GM21723 (cell line): Measurements from ENCODE around the gene TFAP2E.

Experiments
- ATAC-seq: cut with Tn5 transposase; IDR thresholded peaks from one replicate; pipeline ENCODE4 v1.9.1; 2021; ENCODE audit warnings: mild to moderate bottlenecking, moderate library complexity; ENCODE audit not compliant: unreplicated experiment

Gene TFAP2E

DNA sequence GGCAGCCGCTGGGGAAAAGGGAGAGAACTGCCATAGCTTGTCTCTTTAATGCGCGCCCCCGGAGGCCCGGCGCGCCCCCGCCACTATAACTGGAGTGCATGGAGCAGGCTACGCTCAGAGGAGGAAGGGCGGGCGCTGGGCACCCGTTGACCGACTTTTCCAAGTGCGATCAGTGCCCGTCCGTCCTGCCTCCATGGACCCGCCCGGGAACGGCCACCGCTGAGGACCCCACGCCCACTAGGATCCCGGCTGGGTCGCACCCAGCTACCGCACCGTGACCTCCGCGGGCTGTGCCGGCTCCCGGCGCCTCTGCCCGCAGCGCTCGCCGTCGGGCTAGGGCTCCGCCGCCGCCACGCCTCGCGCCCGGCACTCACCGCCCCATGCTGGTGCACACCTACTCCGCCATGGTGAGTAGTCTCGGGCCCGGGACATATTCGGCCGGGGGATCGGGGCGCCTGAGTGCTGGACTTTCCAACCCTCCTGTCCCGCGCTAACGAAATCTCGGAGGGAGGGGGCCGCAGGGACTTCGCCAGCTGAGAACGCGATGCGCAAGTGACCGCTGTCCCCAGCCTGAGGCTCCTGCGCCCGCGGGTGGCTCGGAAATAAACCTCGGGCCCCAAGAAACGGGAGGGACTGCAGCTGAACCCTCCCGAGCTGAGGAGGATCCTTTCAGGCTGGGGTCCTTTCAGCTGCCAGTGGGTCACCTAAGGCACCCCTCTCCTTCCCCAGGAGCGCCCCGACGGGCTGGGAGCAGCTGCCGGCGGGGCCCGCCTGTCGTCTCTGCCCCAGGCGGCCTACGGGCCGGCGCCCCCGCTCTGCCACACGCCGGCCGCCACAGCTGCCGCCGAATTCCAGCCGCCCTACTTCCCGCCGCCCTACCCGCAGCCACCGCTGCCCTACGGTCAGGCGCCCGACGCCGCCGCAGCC lies at the start of gene TFAP2E:
TSS of gene TFAP2E (plus strand) at position 117 of the 927 bp plus-strand sequence. CDS start at position 381, 264 bp downstream.
- ATAC-seq = no peak

DNA sequence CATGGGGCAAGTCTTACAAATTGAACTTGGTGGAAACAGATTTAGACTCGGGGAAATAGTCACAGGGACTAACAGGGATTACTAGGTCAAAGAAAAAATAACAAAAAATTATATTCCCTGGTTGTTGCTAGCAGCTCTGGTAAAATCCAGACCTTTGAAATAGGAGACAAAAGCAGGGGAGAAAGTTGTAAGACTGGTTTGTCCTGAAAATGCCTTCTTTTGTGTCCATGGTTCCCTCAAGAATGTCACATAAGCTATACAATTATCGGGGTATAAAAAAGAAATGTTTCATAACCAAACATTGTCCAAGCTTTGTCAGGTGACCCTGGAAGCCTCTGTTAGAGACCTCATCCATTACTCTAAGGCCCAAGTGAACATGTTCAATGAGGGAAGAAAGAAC lies 49.0 kb upstream of the TFAP2E start:
- ATAC-seq = no peak

GRCh38 chr1:35530168-35530567 lies 42.9 kb upstream of the TFAP2E start:
- no peak for ATAC-seq

DNA sequence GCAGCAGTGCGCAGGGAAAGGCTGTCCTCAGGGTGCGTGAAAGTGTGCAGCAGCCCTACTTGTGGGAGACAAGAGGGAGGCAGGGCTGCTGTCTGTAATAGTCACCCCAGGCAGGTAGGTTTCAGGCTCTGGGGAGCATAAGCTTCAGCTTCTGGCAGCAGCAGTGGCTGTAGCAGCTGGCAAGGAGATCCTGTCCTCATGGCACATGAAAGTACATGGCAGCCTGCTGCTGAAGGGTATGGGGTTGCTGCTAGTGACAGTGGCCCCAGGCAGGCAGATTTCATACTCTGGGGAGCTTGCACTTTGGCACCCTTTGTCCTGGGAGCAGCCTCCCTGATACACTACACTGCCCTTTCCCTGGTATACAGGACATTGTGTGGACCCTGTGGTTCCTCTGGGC lies 42.2 kb upstream of the TFAP2E start:
- no peak for ATAC-seq

- ATAC-seq = no peak
Measured at GRCh38 chr1:35531368-35531767, 41.7 kb upstream of the TFAP2E start.

DNA sequence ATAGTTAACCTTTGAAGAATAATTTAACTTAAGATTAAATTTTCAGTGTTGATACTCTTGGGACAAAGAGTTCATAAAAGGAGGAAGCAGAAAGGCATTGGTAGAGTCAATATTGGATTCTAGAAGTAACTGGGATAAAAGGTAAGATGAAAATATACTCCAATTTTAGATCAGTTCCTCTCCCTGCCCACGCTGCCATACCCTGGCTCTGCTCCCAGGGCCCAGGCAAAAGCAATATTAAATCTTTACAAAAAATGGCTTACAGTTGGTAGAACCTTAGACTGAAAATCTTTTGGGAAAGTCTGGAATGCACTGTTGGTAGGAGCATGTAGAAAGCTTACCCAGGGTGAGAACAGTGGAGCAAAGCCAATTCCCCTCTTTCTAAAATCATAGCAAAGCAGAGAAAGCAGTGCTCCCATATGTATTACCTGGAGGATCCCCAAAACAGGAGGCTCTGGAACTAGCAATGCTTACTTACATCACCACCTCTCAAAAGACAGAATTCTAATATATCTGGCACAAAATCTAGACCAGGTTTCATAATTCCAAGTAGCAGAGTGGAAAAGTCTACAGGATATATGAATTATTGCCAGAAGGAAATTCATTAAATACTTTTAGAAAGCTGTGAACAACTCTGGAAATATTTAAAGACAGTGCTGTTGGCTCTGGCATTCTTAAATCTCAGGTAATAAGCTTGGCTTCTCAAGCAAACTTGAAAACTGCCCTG lies 40.5 kb upstream of the TFAP2E start:
- no peak for ATAC-seq

DNA sequence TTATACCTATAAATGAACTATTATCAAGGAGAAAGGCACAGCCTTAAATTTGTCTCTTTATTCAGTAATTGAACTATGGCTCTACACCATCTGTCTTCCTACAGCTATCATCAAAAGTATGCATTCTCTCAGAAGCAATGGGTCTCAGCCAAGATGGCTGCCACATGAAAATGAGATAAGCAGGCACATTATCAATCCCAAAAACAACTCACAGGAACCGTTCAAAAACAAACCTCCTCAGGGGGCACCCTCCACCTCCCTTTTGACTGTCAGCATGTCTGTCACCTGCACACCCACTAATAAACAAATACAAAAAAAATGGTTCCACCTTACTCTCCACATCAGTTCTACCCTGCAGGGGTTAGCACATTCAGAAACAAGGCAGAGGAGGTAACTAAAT lies 39.5 kb upstream of the TFAP2E start:
- no peak for ATAC-seq

- no peak for ATAC-seq
Measured at GRCh38 chr1:35535243-35535642, 37.9 kb upstream of the TFAP2E start.

- no peak for ATAC-seq
Measured at GRCh38 chr1:35536556-35537162, 36.5 kb upstream of the TFAP2E start.

GRCh38 chr1:35537806-35538205 lies 35.3 kb upstream of the TFAP2E start:
- no peak for ATAC-seq

DNA sequence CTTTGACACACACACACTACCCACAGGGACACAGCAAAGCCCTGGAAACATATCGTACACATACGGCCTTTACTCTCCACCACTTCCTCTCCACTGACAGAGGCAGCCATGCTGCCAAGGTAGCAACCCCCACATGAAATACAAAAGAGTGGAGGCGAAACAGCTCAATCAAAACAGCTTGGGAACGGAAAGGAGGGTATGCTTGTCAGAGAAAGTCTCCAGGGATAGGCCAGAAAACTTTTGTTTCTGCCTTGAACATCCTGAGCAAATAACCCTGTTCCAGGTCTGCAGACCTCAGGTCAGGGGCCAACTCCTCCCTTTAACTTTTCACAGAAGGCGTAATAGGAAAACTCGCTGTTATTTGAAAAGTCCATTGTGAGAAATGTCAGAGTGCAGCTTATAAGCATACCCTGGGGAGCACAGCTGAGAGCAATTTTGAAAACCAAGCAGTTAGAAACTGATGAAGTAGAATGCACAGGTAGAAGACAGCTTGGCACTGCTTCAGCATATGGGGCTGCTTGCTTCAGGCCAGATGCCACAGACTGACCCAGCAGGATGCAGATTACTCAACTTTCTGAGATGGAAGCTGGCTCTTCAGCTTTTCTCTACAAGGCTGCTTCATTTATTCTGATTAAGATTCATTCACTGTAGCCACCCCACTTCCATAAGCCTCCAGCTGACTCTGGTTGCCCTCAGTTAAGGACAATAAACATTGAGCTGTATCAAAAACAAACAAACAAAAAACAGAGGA lies 33.9 kb upstream of the TFAP2E start:
- no peak for ATAC-seq

- no peak for ATAC-seq
Measured at GRCh38 chr1:35539824-35540261, 33.3 kb upstream of the TFAP2E start.

GRCh38 chr1:35544976-35545375 lies 28.1 kb upstream of the TFAP2E start:
- ATAC-seq = no peak

GRCh38 chr1:35546614-35547013 lies 26.5 kb upstream of the TFAP2E start:
- ATAC-seq = no peak

GRCh38 chr1:35553851-35554250 lies 19.3 kb upstream of the TFAP2E start:
- ATAC-seq = no peak

- no peak for ATAC-seq
Measured at GRCh38 chr1:35554266-35555211, 18.6 kb upstream of the TFAP2E start.

DNA sequence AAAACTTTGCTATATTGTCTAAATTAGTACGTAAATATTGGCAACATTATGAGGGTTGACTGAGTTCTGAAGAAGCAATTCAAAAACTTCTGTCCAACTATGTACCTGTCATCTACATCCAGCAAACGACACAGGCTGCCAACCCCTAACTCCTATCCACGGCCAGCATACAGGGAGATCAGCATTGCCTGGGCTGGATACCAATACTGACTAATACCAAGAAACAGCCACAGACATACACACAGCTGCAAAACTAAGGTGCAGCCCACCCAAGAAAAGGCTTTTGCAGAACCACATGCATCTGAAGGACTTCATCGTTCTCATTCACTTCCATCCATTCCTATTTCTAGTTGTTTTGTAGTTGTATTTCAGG lies 17.9 kb upstream of the TFAP2E start:
- ATAC-seq = no peak

DNA sequence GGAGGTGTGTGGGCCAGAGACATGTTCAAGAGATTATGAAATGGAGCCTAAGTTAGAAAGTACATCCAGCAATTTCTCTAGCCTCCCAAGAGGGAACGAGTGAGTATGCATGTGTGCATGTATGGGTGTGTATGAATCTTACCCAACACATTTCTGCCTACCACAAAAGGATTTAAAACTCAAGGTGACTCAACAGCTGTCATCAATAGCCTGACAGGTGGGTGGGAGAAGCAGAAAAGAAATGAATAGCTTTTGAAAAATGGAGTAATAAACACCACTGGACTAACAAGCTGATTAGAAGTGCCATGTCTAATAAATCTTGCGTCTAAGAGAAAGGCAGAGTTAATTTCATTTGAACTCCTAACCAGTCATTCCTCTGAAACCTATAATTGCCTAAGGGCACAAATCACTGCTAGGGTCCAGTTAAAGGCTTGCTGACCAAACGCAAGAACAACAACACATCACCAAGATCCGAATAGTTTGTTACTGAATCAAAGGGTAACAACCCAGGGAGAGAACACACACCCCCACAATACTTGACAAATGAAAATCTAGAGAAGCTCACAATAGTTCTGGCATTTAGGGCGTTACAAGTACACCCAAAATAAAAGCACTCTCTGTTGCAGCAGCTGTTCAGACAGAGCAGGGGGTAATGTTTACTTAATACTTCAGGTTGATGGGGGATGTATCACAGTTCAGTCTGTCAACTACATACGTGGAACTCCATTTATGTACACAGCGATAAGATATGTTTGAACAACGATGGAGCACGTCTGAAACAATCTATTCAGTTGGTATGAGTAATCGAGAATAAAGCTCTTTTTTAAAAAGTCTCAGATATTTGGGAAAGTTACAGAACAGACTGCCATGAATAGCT lies 17.3 kb upstream of the TFAP2E start:
- ATAC-seq = no peak
